Anterior cingulate cortex (tissue), 58 donors: ENCODE results near the gene IQCF6.
"Not testable (repeated sequence)": the region's sequence is repeated elsewhere in the genome, so short reads cannot be mapped to it uniquely, and the experiment has no call there.

Experiments used
- DNase-seq, 58 donors: peaks; one replicate each; lab custom pipeline; 2025; lab: John Stamatoyannopoulos, UW

Gene IQCF6

GRCh38 chr3:51777985-51778384 lies 1.1 kb downstream of the IQCF6 start:
- DNase-seq: peak in 37 of 58 donors; percentile 4 to 63 (median 31)

- peak in 1 of 58 donors; percentile 5 for DNase-seq
These were observed 5.4 kb downstream of the IQCF6 start for GRCh38 chr3:51773529-51774056.

GRCh38 chr3:51759203-51759602 lies 19.8 kb downstream of the IQCF6 start:
- DNase-seq: no peak

- DNase-seq: not testable (repeated sequence)
These were observed 25.0 kb downstream of the IQCF6 start for GRCh38 chr3:51753763-51754750.

- no peak for DNase-seq
These were observed 27.8 kb downstream of the IQCF6 start for GRCh38 chr3:51751287-51751686.

GRCh38 chr3:51750878-51751277 lies 28.2 kb downstream of the IQCF6 start:
- DNase-seq: no peak

GRCh38 chr3:51748327-51748726 lies 30.7 kb downstream of the IQCF6 start:
- no peak for DNase-seq

- DNase-seq: no peak
These were observed 31.2 kb downstream of the IQCF6 start for GRCh38 chr3:51747840-51748239.

- DNase-seq: not testable (repeated sequence)
These were observed 36.1 kb downstream of the IQCF6 start for GRCh38 chr3:51742978-51743377.

GRCh38 chr3:51742320-51742719 lies 36.7 kb downstream of the IQCF6 start:
- DNase-seq: not testable (repeated sequence)

GRCh38 chr3:51739110-51739509 lies 39.9 kb downstream of the IQCF6 start:
- no peak for DNase-seq

GRCh38 chr3:51735950-51736349 lies 43.1 kb downstream of the IQCF6 start:
- no peak for DNase-seq

- no peak for DNase-seq
These were observed 44.0 kb downstream of the IQCF6 start for GRCh38 chr3:51735039-51735438.

- no peak for DNase-seq
These were observed 44.5 kb downstream of the IQCF6 start for GRCh38 chr3:51734572-51734907.

GRCh38 chr3:51733859-51734571 lies 45.0 kb downstream of the IQCF6 start:
- no peak for DNase-seq

- no peak for DNase-seq
These were observed 49.9 kb downstream of the IQCF6 start for GRCh38 chr3:51729042-51729633.
